GM21423 (cell line): Measurements from ENCODE around the gene DOCK2.
A peak's percentile ranks its signal among the peaks of the same experiment; 100 is the strongest.
"Not testable (repeated sequence)": the region's sequence is repeated elsewhere in the genome, so short reads cannot be mapped to it uniquely, and the experiment has no call there.

Source experiments
- ATAC-seq: cut with Tn5 transposase; IDR thresholded peaks from one replicate; pipeline ENCODE4 v1.9.1; 2021; ENCODE audit warnings: mild to moderate bottlenecking, moderate library complexity; ENCODE audit not compliant: unreplicated experiment

Gene DOCK2

GRCh38 chr5:169810524-169810923 is 173.4 kb downstream of the DOCK2 start:
- ATAC-seq: no peak

DNA sequence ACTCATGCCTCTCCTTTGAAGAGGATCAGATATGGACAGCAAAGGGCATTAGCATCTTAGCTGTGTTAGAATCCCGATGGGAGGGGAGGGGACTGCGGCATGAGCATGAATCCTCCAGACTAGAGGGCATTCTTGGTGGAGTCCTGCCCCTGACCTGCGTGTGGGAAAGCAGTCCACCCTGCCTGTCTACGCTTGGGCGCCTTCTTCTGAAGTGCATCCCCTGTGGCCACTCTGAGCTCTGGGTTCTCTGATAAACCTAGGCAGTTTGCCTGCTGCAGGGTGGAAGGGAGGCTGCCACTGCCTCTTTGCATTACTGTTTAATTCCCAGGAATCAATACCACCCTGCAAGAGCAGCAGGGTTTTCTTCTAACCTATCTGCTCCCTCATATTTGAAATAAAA is 173.9 kb downstream of the DOCK2 start:
- ATAC-seq: no peak

- ATAC-seq: no peak
Measured at GRCh38 chr5:169811680-169812079, 174.6 kb downstream of the DOCK2 start.

- no peak for ATAC-seq
Measured at GRCh38 chr5:169812786-169813185, 175.7 kb downstream of the DOCK2 start.

GRCh38 chr5:169814045-169814444 is 177.0 kb downstream of the DOCK2 start:
- no peak for ATAC-seq

DNA sequence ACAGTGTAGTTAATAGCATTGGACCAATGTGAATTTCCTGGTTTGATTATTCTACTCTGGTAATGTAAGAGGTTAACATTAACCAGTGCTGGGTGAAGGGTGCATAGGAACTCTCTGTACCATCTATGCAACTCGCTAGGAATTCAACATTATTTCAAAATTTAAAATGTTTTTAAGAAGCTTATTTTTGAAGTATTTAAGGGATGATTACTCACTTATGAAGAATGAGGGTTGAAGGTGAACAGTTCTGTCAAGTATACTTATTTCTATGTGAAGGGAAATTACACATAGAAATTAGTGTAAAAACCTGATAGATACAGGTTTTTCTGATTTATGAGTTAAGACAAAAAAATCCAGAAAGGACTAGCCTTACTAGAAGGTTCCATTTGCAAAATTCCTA is 177.4 kb downstream of the DOCK2 start:
- no peak for ATAC-seq

GRCh38 chr5:169817031-169817430 is 180.0 kb downstream of the DOCK2 start:
- no peak for ATAC-seq

GRCh38 chr5:169826618-169827017 is 189.5 kb downstream of the DOCK2 start:
- ATAC-seq: no peak

GRCh38 chr5:169827769-169828168 is 190.7 kb downstream of the DOCK2 start:
- ATAC-seq: no peak

- ATAC-seq: peak; percentile 42
Measured at GRCh38 chr5:169828385-169828784, 191.3 kb downstream of the DOCK2 start.

- no peak for ATAC-seq
Measured at GRCh38 chr5:169831331-169831730, 194.3 kb downstream of the DOCK2 start.

DNA sequence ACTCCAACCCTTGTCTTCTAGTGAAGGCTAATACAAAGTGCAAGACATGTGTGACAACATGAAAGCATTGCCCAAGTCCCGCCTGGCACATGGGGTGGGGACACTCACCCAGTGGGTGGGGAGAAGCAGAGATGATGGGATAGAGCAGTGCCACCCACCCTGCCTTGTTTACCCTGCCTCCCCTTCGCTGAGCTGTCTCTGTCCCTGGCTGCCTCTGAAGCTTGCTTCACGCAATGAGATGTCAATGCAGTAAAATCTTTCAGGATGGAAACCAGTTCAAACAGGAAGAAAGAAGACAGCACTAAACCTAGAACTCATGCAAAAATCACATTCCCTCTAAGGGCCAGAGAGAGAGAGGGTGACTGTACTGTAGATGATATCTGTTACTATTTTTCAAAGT is 195.2 kb downstream of the DOCK2 start:
- no peak for ATAC-seq

GRCh38 chr5:169832845-169833244 is 195.8 kb downstream of the DOCK2 start:
- ATAC-seq: peak; percentile 30

GRCh38 chr5:169833681-169834292 is 196.7 kb downstream of the DOCK2 start:
- not testable (repeated sequence) for ATAC-seq

DNA sequence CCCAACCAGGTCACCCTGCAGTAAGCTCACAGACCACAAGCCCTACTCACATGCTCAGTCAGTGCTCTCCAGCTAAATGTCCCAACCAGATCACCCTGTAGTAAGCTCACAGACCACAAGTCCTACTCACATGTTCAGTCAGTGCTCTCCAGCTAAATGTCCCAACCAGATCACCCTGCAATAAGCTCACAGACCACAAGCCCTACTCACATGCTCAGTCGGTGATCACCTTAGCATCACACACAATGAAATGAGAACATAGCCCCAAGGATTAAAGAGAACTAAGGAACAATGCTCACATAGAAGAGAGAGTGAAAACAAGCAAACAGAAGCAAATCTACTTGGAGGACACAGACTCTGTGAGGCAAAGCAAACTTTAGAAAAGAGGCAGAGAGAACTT is 197.5 kb downstream of the DOCK2 start:
- not testable (repeated sequence) for ATAC-seq

GRCh38 chr5:169836835-169837536 is 199.9 kb downstream of the DOCK2 start:
- ATAC-seq: no peak

DNA sequence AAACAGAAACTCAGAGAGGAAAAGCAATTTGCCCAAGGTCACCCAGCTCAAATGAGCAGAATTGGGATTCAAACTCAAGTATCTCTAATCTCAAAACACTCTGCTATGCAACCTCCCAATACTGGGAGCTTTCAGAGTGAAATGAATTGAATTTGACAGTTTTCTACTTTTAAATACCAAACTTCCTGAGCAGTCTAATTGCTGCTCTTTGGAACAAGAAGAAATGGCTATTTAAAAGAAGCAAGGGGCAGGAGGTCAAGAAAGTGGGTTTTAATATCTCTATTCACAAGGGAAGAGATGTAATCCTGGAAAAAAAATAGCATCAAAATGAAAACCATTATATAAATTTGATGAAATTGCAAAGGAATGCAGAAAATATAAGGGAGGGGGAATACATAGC is 200.6 kb downstream of the DOCK2 start:
- no peak for ATAC-seq

GRCh38 chr5:169838688-169839087 is 201.6 kb downstream of the DOCK2 start:
- peak; percentile 93 for ATAC-seq

GRCh38 chr5:169840405-169840804 is 203.3 kb downstream of the DOCK2 start:
- ATAC-seq: no peak

DNA sequence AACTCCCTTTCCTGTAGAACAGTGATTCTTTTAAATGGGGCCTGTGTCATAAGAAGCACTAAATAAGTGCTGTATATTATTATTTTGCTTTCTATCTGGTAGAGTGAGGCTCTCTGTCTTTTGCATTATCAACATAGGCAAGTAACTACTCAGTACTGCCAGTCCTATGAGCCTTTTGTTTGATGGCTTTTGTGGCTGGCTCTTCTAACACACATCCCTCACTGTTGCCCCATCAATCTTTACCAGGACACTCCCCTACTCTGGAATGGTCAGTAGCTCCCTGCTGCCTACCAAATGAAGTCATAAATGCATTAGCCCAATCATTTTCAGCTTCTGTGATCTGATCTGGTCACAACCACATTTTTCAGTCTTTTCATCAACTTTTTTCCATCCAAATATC is 205.6 kb downstream of the DOCK2 start:
- no peak for ATAC-seq

GRCh38 chr5:169847519-169847918 is 210.4 kb downstream of the DOCK2 start:
- ATAC-seq: no peak

GRCh38 chr5:169848271-169848670 is 211.2 kb downstream of the DOCK2 start:
- no peak for ATAC-seq

- ATAC-seq: no peak
Measured at GRCh38 chr5:169848792-169849191, 211.7 kb downstream of the DOCK2 start.
